SKM-1 treated with dmso at 0.1 percent for 144 hours (cell line): ENCODE data around the gene LACC1.

Source experiments
- DNase-seq: peaks from one replicate; lab custom pipeline; 2025; ENCODE audit not compliant: unreplicated experiment; lab: John Stamatoyannopoulos, UW

The LACC1 gene

DNA sequence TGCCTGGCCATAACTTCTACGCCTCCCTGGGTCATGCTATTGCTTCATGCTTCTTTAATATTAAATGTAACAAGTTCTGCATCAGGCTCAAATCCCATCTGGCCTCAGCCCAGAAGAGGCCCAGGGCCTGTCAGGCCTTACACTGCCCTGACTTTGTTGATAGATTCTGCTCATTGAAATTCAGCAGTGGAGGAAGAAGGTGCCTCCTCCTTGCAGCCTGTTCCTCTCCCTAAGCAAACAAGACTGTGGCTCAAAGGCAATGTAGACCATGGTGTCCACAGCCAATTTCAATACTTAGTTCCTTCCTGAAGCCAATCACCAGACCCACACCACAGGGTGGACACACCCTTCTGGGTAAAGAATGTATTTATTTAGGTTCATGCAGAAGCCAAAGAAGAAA lies 59.4 kb downstream of the LACC1 start:
- no peak for DNase-seq

DNA sequence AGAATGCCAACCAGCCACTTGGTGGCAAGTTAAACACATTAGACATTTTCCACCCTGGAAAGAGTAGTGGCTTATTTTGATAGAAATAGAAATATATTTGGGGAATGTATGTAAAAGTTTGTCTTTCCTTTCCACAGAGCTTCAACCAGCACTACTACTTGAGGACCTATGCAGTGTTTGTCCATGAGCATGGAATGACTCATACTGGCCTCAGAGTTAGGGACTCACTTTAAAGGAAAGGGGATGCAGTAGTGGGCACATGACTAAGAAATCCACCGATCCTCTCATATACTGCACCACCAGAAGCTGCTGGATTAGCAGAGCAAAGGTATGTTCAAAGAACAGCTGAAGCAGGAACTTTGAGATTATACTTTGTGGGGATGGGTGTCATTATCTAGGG lies 62.6 kb downstream of the LACC1 start:
- no peak for DNase-seq
